ENCODE results near the gene KIAA0753.

DNA sequence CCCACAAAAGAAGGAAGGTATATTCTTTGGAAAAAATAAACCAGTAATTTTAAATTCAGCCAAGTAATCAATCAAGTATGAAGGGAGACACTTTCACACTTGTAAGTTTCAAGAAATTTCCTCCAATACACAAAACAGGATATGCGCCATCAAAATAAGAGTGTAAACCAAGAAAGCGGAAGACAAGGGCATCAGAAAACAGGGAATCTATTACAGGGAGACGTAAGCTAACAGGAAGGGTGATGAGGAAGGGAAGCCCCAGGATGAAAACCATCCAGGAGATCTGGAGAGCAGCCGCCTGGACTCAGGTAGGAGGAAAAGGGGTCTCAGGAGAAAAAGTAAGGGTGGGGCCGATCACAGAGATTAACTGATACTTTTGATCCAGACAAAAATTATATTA, 52.3 kb downstream of the KIAA0753 start:
- TF ChIP-seq, protein P1, sequence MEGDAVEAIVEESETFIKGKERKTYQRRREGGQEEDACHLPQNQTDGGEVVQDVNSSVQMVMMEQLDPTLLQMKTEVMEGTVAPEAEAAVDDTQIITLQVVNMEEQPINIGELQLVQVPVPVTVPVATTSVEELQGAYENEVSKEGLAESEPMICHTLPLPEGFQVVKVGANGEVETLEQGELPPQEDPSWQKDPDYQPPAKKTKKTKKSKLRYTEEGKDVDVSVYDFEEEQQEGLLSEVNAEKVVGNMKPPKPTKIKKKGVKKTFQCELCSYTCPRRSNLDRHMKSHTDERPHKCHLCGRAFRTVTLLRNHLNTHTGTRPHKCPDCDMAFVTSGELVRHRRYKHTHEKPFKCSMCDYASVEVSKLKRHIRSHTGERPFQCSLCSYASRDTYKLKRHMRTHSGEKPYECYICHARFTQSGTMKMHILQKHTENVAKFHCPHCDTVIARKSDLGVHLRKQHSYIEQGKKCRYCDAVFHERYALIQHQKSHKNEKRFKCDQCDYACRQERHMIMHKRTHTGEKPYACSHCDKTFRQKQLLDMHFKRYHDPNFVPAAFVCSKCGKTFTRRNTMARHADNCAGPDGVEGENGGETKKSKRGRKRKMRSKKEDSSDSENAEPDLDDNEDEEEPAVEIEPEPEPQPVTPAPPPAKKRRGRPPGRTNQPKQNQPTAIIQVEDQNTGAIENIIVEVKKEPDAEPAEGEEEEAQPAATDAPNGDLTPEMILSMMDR (optimal IDR thresholded peaks at IDR 0.05 in 1 of 3, IDR thresholded peaks at IDR 0.05 in 1 of 3, conservative IDR thresholded peaks at IDR 0.05 in 1 of 3; ENCODE audit: extremely low read depth in 1 of 3, insufficient read depth in 2 of 3, low read length in 3 of 3): no peak
- TF ChIP-seq EZH2 (IDR thresholded peaks at IDR 0.05; ENCODE audit: low read length): no peak
